ENCODE data around the gene NDUFS2.

Gene NDUFS2

GRCh38 chr1:161260376-161261260 lies 58.5 kb downstream of the NDUFS2 start:
- Histone ChIP-seq H3K4me3 (ENCODE audit: low read length) (no peak overlapping the region), H3K27me3 (replicated peaks; ENCODE audit: control insufficient read depth, insufficient read depth, low read length) (peaks cover 48% of the 10 kb centered on the region), H3K9ac (ENCODE audit: low read length) (no peak overlapping the region), H3K9me3 (ENCODE audit: control insufficient read depth, low read length) (peaks cover 20% of the 10 kb centered on the region), H3K4me1 (ENCODE audit: control insufficient read depth, insufficient read depth, low read length) (peaks cover 22% of the 10 kb centered on the region), H3K36me3 (ENCODE audit: control insufficient read depth, insufficient read depth, low read length, severe bottlenecking) (no peaks in the 10 kb centered on the region)
- DNase-seq (ENCODE audit: low read depth), result peak; percentile 39

GRCh38 chr1:161261261-161262235 lies 59.4 kb downstream of the NDUFS2 start:
- H3K9ac ChIP-seq (ENCODE audit: low read length), result no peak overlapping the region
- no peaks in the 10 kb centered on the region for H3K36me3 ChIP-seq (ENCODE audit: control insufficient read depth, insufficient read depth, low read length, severe bottlenecking)
- no peak overlapping the region for H3K4me3 ChIP-seq (ENCODE audit: low read length)
- peaks cover 48% of the 10 kb centered on the region for H3K27me3 ChIP-seq (replicated peaks; ENCODE audit: control insufficient read depth, insufficient read depth, low read length)
- H3K9me3 ChIP-seq (ENCODE audit: control insufficient read depth, low read length), result peaks cover 13% of the 10 kb centered on the region
- peaks cover 20% of the 10 kb centered on the region for H3K4me1 ChIP-seq (ENCODE audit: control insufficient read depth, insufficient read depth, low read length)
- no peak for DNase-seq (ENCODE audit: low read depth)
